Measurements from ENCODE around the gene SUDS3.

DNA sequence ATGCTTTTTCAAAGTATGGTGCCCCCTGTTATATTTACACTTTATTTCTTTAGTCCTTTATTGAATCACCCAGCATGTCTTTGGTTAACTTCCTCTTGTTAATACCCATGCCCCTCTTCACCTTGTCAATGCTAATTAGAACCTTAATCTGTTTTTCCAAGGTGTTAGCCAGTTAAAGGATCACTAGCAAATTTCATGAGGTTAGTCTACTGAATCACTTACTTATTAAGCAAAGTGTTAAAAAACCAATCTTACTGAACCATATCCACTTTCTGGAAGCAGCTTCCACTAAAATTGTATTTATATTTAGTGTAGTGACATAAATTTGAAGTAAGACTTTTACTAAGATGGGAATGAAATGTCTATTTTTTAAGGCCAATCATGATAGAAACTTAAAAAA lies 31.5 kb upstream of the SUDS3 start:
- TF ChIP-seq, protein P1, sequence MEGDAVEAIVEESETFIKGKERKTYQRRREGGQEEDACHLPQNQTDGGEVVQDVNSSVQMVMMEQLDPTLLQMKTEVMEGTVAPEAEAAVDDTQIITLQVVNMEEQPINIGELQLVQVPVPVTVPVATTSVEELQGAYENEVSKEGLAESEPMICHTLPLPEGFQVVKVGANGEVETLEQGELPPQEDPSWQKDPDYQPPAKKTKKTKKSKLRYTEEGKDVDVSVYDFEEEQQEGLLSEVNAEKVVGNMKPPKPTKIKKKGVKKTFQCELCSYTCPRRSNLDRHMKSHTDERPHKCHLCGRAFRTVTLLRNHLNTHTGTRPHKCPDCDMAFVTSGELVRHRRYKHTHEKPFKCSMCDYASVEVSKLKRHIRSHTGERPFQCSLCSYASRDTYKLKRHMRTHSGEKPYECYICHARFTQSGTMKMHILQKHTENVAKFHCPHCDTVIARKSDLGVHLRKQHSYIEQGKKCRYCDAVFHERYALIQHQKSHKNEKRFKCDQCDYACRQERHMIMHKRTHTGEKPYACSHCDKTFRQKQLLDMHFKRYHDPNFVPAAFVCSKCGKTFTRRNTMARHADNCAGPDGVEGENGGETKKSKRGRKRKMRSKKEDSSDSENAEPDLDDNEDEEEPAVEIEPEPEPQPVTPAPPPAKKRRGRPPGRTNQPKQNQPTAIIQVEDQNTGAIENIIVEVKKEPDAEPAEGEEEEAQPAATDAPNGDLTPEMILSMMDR (IDR thresholded peaks at IDR 0.05), result no peak
- TF ChIP-seq POLR2AphosphoS5 (IDR thresholded peaks at IDR 0.05), result no peak
- TF ChIP-seq POLR2A (IDR thresholded peaks at IDR 0.05), result no peak
- no peak for TF ChIP-seq EP300 (IDR thresholded peaks at IDR 0.05)

Measured in sigmoid colon (tissue), 4 donors.